ENCODE measurements around the gene CRIP3.

DNA sequence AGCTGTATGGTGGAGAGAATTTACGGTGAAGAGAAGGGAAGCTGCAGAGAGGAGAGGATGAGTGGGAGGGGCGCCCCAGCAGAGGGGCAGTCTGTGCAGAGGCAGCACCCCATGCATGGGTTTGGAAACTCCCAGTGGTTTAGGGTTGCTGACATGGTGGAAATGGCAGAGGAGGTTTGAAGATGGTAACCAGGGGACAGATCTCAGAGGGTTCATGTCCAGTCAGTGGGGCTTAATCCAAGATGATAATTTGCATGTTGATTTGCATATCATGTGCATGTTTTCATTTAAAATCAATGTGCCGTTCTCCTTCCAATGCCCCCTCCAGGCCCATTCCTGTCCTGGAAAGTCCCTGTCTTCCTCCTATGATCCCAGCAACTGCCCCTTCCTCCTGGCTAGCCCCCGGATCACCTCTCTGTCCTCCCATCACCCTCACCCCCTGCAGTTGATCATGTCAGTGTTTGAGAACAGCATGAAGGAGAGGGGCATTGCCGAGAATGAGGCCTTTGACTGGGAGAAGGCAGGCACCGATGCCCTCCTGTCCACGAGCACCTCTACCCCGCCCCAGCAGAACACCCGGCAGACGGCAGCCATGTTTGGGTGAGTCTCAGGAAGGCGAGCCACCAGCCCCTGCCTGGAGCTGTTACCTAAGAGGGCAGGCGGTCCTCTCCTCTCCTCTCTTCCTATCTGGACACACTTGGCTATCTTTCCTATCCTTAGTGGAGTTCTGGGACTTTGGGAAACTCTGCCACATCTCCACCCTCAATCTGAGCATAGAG lies 51.1 kb downstream of the CRIP3 start:
- TF ChIP-seq, protein P1, sequence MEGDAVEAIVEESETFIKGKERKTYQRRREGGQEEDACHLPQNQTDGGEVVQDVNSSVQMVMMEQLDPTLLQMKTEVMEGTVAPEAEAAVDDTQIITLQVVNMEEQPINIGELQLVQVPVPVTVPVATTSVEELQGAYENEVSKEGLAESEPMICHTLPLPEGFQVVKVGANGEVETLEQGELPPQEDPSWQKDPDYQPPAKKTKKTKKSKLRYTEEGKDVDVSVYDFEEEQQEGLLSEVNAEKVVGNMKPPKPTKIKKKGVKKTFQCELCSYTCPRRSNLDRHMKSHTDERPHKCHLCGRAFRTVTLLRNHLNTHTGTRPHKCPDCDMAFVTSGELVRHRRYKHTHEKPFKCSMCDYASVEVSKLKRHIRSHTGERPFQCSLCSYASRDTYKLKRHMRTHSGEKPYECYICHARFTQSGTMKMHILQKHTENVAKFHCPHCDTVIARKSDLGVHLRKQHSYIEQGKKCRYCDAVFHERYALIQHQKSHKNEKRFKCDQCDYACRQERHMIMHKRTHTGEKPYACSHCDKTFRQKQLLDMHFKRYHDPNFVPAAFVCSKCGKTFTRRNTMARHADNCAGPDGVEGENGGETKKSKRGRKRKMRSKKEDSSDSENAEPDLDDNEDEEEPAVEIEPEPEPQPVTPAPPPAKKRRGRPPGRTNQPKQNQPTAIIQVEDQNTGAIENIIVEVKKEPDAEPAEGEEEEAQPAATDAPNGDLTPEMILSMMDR (IDR thresholded peaks at IDR 0.05 in 2 of 3, conservative IDR thresholded peaks at IDR 0.05 in 1 of 3; ENCODE audit: control insufficient read depth in 2 of 3, extremely low read depth in 1 of 3, insufficient read depth in 1 of 3, low read depth in 3 of 3, low read length in 3 of 3), result no peak
- TF ChIP-seq SP1 (IDR thresholded peaks at IDR 0.05; ENCODE audit: low read depth, low read length), result no peak
- TF ChIP-seq, protein P2, sequence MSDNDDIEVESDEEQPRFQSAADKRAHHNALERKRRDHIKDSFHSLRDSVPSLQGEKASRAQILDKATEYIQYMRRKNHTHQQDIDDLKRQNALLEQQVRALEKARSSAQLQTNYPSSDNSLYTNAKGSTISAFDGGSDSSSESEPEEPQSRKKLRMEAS (IDR thresholded peaks at IDR 0.05; ENCODE audit: low read depth, low read length), result no peak
- TF ChIP-seq, protein P3, sequence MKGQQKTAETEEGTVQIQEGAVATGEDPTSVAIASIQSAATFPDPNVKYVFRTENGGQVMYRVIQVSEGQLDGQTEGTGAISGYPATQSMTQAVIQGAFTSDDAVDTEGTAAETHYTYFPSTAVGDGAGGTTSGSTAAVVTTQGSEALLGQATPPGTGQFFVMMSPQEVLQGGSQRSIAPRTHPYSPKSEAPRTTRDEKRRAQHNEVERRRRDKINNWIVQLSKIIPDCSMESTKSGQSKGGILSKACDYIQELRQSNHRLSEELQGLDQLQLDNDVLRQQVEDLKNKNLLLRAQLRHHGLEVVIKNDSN (IDR thresholded peaks at IDR 0.05; ENCODE audit: borderline replicate concordance, extremely low read length, insufficient read depth, low read depth, low read length), result no peak
- TF ChIP-seq ZZZ3 (IDR thresholded peaks at IDR 0.05; ENCODE audit: control insufficient read depth, insufficient read length, low read depth), result no peak
